ENCODE results near the gene MAPK8IP2. TPM values are rescaled to one million over a fixed set of nuclear protein-coding genes. Genes with fewer than 3 reads are reported as not detected.

MAPK8IP2 gene
- total RNA-seq, 1 experiment from 2014 or later, result 7.8 TPM

DNA sequence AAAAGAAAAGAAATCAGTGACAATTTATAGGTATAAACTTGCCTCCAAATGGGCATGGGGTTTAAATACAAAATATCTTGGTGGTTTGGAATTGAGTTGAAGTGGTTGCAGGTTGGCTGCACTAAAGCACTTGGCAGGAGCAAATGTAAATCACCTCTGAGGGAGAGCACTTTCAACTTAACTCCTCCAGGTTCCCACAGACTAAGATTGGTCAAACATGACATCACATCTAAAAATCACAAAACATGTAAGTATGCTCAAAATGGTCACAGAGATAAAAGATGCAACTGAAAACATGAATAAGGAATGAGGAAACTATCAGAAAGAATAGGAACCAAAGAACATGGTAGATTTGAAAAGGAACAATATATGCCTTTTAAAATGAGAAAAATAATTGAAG is 59.7 kb downstream of the MAPK8IP2 start:
- Histone ChIP-seq H3K4me1 (ENCODE audit: insufficient read depth, low read length, poor library complexity, severe bottlenecking) (no peaks in the 10 kb centered on the region), H3K9me3 (ENCODE audit: low read depth, low read length, poor library complexity, severe bottlenecking) (no peaks in the 10 kb centered on the region), H3K27me3 (replicated peaks; ENCODE audit: insufficient read depth, low read depth, low read length, poor library complexity) (no peaks in the 10 kb centered on the region), H3K27ac (ENCODE audit: low read depth, low read length, poor library complexity, severe bottlenecking) (no peak overlapping the region), H3K36me3 (ENCODE audit: insufficient read depth, low read length, poor library complexity, severe bottlenecking) (no peaks in the 10 kb centered on the region), H3K4me3 (ENCODE audit: low read depth, low read length, poor library complexity, severe bottlenecking) (no peak overlapping the region)
- DNase-seq (ENCODE audit: low spot score), result no peak
- intact Hi-C loops (cut with micrococcal nuclease; ENCODE audit: unreplicated experiment), result no loop called here
- TF ChIP-seq, protein P1, sequence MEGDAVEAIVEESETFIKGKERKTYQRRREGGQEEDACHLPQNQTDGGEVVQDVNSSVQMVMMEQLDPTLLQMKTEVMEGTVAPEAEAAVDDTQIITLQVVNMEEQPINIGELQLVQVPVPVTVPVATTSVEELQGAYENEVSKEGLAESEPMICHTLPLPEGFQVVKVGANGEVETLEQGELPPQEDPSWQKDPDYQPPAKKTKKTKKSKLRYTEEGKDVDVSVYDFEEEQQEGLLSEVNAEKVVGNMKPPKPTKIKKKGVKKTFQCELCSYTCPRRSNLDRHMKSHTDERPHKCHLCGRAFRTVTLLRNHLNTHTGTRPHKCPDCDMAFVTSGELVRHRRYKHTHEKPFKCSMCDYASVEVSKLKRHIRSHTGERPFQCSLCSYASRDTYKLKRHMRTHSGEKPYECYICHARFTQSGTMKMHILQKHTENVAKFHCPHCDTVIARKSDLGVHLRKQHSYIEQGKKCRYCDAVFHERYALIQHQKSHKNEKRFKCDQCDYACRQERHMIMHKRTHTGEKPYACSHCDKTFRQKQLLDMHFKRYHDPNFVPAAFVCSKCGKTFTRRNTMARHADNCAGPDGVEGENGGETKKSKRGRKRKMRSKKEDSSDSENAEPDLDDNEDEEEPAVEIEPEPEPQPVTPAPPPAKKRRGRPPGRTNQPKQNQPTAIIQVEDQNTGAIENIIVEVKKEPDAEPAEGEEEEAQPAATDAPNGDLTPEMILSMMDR (conservative IDR thresholded peaks at IDR 0.05; ENCODE audit: low read depth, low read length), result no peak
- TF ChIP-seq EZH2 (IDR thresholded peaks at IDR 0.05; ENCODE audit: borderline replicate concordance, low read depth, low read length, poor library complexity, severe bottlenecking), result no peak
- CTCF ChIA-PET, result no interaction called here
- no TSS peak for BruUV-seq (replicated peaks)
- POLR2A ChIA-PET (ENCODE audit: low non-redundant PET), result no interaction called here

Other genes starting within 250 kb of the MAPK8IP2 start
- gene SBF1, start 125.8 kb upstream of the MAPK8IP2 start, total RNA-seq (2021), result 97.2 and 107 TPM in 2 replicates
- 5.4 and 9.8 TPM in 2 replicates for gene ADM2, start 119.2 kb upstream of the MAPK8IP2 start, total RNA-seq (2021)
- 0.32 and 0.46 TPM in 2 replicates for gene MIOX, start 113.9 kb upstream of the MAPK8IP2 start, total RNA-seq (2021)
- 79.2 and 79.3 TPM in 2 replicates for gene LMF2, start 93.1 kb upstream of the MAPK8IP2 start, total RNA-seq (2021)
- 135 TPM in 2 replicates for gene NCAPH2, start 92.6 kb upstream of the MAPK8IP2 start, total RNA-seq (2021)
- 0.44 and 5.4 TPM in 2 replicates for gene SCO2, start 75.2 kb upstream of the MAPK8IP2 start, total RNA-seq (2021)
- 0.58 and 0.98 TPM in 2 replicates for gene TYMP, start 70.8 kb upstream of the MAPK8IP2 start, total RNA-seq (2021)
- gene KLHDC7B, start 54.9 kb upstream of the MAPK8IP2 start, total RNA-seq (2021), result 1.4 and 1.6 TPM in 2 replicates
- gene SYCE3, start 37.9 kb upstream of the MAPK8IP2 start, total RNA-seq (2021), result not detected in 2 replicates
- gene CPT1B, start 22.4 kb upstream of the MAPK8IP2 start, total RNA-seq (2021), result 19.2 and 28.3 TPM in 2 replicates
- gene CHKB, start 17.9 kb upstream of the MAPK8IP2 start, total RNA-seq (2021), result 47.6 and 51.4 TPM in 2 replicates
- gene ARSA, start 27.4 kb downstream of the MAPK8IP2 start, total RNA-seq (2021), result 15.6 and 19.6 TPM in 2 replicates
- 4.4 and 6.4 TPM in 2 replicates for gene SHANK3, start 72.0 kb downstream of the MAPK8IP2 start, total RNA-seq (2021)
- not detected in 2 replicates for gene ACR, start 137.4 kb downstream of the MAPK8IP2 start, total RNA-seq (2021)
- 36.8 and 45.2 TPM in 2 replicates for gene RABL2B, start 182.8 kb downstream of the MAPK8IP2 start, total RNA-seq (2021)